ENCODE results near the gene NADK2.

The NADK2 gene

DNA sequence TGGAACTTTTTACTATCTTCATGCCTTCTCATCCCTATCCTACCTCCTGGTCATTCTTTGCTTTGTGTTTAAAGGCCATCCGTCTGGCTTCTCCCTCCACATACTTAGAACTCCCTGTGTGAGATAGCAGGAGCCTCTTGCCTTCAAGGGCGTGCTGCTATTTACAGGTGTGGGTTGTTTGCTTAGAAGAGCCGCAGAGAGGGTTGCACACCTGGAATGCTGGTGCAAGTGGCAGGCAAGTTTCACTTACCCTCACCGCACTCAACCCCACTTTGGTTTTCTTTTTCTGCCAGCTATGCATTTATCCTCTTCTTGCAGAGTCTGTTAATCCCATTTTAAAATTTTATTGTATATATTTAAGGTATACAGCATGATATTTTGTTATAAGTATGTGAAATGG lies 77.3 kb downstream of the NADK2 start:
- ChIA-PET CTCF (no interaction called here), POLR2A (interaction anchor here (1.1 kb wide), 1 partner anchor 11 kb away, joined by 3 read pairs; no protein-coding TSS in a partner anchor)
- no peak for DNase-seq (ENCODE audit: extremely low spot score)
- TF ChIP-seq BHLHE40 (IDR thresholded peaks at IDR 0.05; ENCODE audit: borderline replicate concordance) (no peak), SUZ12 (IDR thresholded peaks at IDR 0.05) (no peak), LEF1 (IDR thresholded peaks at IDR 0.05; ENCODE audit: borderline replicate concordance) (no peak), FOXA1 (IDR thresholded peaks at IDR 0.05) (no peak), ELF4 (IDR thresholded peaks at IDR 0.05) (no peak), TARDBP (IDR thresholded peaks at IDR 0.05) (no peak), FOXM1 (IDR thresholded peaks at IDR 0.05; ENCODE audit: borderline replicate concordance) (no peak), NFRKB (IDR thresholded peaks at IDR 0.05) (no peak), ARNT (IDR thresholded peaks at IDR 0.05) (no peak), ZNF384 (IDR thresholded peaks at IDR 0.05) (no peak), PKNOX1 (IDR thresholded peaks at IDR 0.05) (no peak), FOXK2 (IDR thresholded peaks at IDR 0.05) (no peak), CTBP1 (IDR thresholded peaks at IDR 0.05; ENCODE audit: borderline replicate concordance) (no peak), HDGF (IDR thresholded peaks at IDR 0.05; ENCODE audit: borderline replicate concordance) (no peak), SP1 (IDR thresholded peaks at IDR 0.05) (no peak), L3MBTL2 (conservative IDR thresholded peaks at IDR 0.05) (no peak)

GRCh38 chr5:36162810-36163486 lies 78.8 kb downstream of the NADK2 start:
- POLR2A ChIA-PET, result interaction anchor here (3.1 kb wide), 1 partner anchor 11 kb away, joined by 13 read pairs; the partner anchor contains the start of genes LMBRD2 and SKP2
- CTCF ChIA-PET, result interaction anchor here (0.5 to 1.2 kb wide), 2 partner anchors 10 to 533 kb away, joined by 3 to 4 read pairs; no protein-coding TSS in a partner anchor
- no peak for DNase-seq (ENCODE audit: extremely low spot score)
- no peak for TF ChIP-seq CTBP1 (IDR thresholded peaks at IDR 0.05; ENCODE audit: borderline replicate concordance)
- TF ChIP-seq LEF1 (IDR thresholded peaks at IDR 0.05; ENCODE audit: borderline replicate concordance), result no peak
- TF ChIP-seq ELF4 (IDR thresholded peaks at IDR 0.05), result no peak
- TF ChIP-seq ARNT (IDR thresholded peaks at IDR 0.05), result no peak
- TF ChIP-seq FOXM1 (IDR thresholded peaks at IDR 0.05; ENCODE audit: borderline replicate concordance), result no peak
- no peak for TF ChIP-seq L3MBTL2 (conservative IDR thresholded peaks at IDR 0.05)
- TF ChIP-seq NFRKB (IDR thresholded peaks at IDR 0.05), result no peak

- no peak for DNase-seq (ENCODE audit: extremely low spot score)
- CTCF ChIA-PET, result no interaction called here
- POLR2A ChIA-PET, result interaction anchor here (3.1 kb wide), 1 partner anchor 10 kb away, joined by 13 read pairs; the partner anchor contains the start of genes LMBRD2 and SKP2
Observed at GRCh38 chr5:36161361-36161760, 80.4 kb downstream of the NADK2 start.

GRCh38 chr5:36160617-36161016 lies 81.1 kb downstream of the NADK2 start:
- no peak for TF ChIP-seq HDGF (IDR thresholded peaks at IDR 0.05; ENCODE audit: borderline replicate concordance)
- TF ChIP-seq ARNT (IDR thresholded peaks at IDR 0.05), result no peak
- CTCF ChIA-PET, result no interaction called here
- POLR2A ChIA-PET, result no interaction called here
- DNase-seq (ENCODE audit: extremely low spot score), result no peak

More at GRCh38 chr5:36161361-36161760, 80.4 kb downstream of the NADK2 start:
- no peak for TF ChIP-seq ELF4 (IDR thresholded peaks at IDR 0.05)
- no peak for TF ChIP-seq FOXM1 (IDR thresholded peaks at IDR 0.05; ENCODE audit: borderline replicate concordance)
- no peak for TF ChIP-seq LEF1 (IDR thresholded peaks at IDR 0.05; ENCODE audit: borderline replicate concordance)
- TF ChIP-seq HDGF (IDR thresholded peaks at IDR 0.05; ENCODE audit: borderline replicate concordance), result no peak
- TF ChIP-seq SUZ12 (IDR thresholded peaks at IDR 0.05), result no peak
- TF ChIP-seq ZNF384 (IDR thresholded peaks at IDR 0.05), result no peak
- TF ChIP-seq FOXK2 (IDR thresholded peaks at IDR 0.05), result no peak
- TF ChIP-seq FOXA1 (IDR thresholded peaks at IDR 0.05), result no peak
- TF ChIP-seq PKNOX1 (IDR thresholded peaks at IDR 0.05), result no peak
- no peak for TF ChIP-seq BHLHE40 (IDR thresholded peaks at IDR 0.05; ENCODE audit: borderline replicate concordance)

DNA sequence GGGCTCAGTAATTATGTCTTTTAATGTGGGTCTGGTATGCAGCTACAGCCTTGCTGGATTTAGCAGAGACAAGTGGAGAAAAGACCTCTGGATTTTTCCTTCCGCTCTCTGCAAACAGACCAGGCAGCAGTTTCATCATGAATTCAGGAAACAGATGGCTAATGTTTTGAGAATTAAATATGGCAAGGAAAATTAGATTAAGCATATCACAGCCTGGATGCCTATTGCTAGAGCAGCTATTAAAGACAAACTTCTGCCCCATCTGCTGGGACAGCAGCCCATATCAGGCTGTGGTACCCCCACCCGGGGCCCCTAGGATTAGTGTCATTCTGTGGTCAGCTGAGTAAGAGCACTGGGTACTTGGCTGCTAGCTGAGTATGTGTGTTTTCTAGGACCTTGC lies 83.6 kb downstream of the NADK2 start:
- no peak for TF ChIP-seq FOXA1 (IDR thresholded peaks at IDR 0.05)
- DNase-seq (ENCODE audit: extremely low spot score), result no peak
- ChIA-PET POLR2A (no interaction called here), CTCF (interaction anchor here (0.7 kb wide), 1 partner anchor 79 kb away, joined by 4 read pairs; no protein-coding TSS in a partner anchor)

DNA sequence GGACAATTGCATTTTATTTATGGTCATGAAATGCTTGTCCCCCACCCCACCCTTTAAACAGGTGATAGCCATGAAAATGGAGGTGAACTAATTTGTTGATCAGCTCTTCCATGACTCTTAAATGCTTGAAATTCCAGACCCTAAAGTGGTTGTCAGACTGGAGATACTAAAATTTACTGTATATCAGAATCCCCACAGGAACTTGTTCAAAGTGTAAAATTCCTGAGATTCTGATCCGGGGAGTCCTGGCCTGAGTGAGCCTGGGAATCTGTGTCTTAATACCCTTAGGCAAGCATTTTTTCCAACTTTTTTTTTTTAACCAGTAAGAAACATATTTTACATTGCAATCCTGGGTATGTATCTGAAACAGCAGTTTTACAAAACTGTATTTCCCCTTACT lies 85.1 kb downstream of the NADK2 start:
- DNase-seq (ENCODE audit: extremely low spot score), result no peak
- ChIA-PET CTCF (no interaction called here), POLR2A (interaction anchor here (0.8 kb wide), 1 partner anchor 86 kb away, joined by 3 read pairs; the partner anchor contains the start of gene NADK2)
- no peak for TF ChIP-seq ZNF384 (IDR thresholded peaks at IDR 0.05)
- no peak for TF ChIP-seq FOXK2 (IDR thresholded peaks at IDR 0.05)
- TF ChIP-seq HDGF (IDR thresholded peaks at IDR 0.05; ENCODE audit: borderline replicate concordance), result no peak
- TF ChIP-seq TARDBP (IDR thresholded peaks at IDR 0.05), result no peak
- TF ChIP-seq PKNOX1 (IDR thresholded peaks at IDR 0.05), result no peak

- TF ChIP-seq ZNF384 (IDR thresholded peaks at IDR 0.05) (no peak), TARDBP (IDR thresholded peaks at IDR 0.05) (no peak), L3MBTL2 (conservative IDR thresholded peaks at IDR 0.05) (no peak), ARNT (IDR thresholded peaks at IDR 0.05) (no peak), NFRKB (IDR thresholded peaks at IDR 0.05) (no peak), LEF1 (IDR thresholded peaks at IDR 0.05; ENCODE audit: borderline replicate concordance) (no peak), HDGF (IDR thresholded peaks at IDR 0.05; ENCODE audit: borderline replicate concordance) (no peak), FOXM1 (IDR thresholded peaks at IDR 0.05; ENCODE audit: borderline replicate concordance) (no peak), FOXK2 (IDR thresholded peaks at IDR 0.05) (no peak)
- ChIA-PET POLR2A (interaction anchor here (0.8 kb wide), 1 partner anchor 86 kb away, joined by 3 read pairs; the partner anchor contains the start of gene NADK2), CTCF (no interaction called here)
- no peak for DNase-seq (ENCODE audit: extremely low spot score)
Observed at GRCh38 chr5:36156121-36156601, 85.6 kb downstream of the NADK2 start.
